ENCODE data around the gene CDC42.

CDC42 gene

GRCh38 chr1:22038036-22038435 is 14.5 kb upstream of the CDC42 start:
- no peak for DNase-seq

- peak; percentile 55 for DNase-seq
Measured at GRCh38 chr1:22039594-22040285, 12.8 kb upstream of the CDC42 start.

DNA sequence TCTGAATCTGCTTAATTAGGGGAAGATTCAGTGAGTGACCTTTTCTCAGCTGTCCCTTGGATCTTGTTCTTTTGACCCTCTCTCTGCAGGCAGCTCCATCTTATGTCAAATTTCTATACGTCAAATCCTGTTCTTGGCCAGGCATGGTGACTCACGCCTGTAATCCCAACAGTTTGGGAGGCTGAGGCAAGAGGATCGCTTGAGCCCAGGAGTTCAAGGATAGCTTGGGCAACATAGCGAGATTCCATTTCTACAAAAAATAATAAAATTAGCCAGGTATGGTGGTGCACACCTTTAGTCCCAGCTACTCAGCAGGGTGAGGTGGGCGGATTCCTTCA is 12.3 kb upstream of the CDC42 start:
- no peak for DNase-seq

- DNase-seq = no peak
Measured at GRCh38 chr1:22041505-22041904, 11.0 kb upstream of the CDC42 start.

- DNase-seq = no peak
Measured at GRCh38 chr1:22043198-22043769, 9.2 kb upstream of the CDC42 start.

DNA sequence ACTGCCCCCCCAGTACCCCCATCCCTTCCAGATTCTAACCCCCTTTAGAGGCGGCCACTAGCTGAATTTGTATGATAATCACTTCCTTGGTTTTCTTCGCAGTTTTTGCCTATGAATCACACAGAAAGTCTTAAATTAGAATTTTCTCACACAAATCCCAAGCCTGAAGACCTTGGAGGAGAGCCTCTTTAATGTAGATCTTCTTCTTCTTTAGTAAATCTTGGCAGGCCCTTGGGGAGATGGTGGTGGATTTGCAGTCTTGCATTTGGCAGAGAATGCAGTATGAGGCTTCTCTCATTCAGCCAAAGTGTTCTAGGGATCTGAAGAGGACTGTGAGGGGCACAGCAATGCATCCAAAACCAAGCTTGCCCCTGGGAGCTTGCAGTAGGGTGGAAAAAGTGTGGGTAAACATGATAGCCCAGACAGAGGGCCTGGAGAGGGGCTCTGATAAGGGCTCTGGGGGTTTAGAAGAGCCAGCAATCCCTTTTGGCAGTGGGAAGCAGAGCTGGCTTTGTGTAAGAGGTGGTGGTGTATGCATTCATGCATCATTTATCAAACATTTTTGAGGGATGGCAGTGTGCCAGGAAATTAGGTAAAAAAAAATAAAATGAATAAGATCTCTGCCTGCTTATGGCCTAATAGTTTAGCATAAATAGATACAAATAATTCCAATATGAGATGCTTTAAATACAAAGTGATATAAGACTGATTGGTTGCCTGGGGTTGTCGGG is 7.7 kb upstream of the CDC42 start:
- peak; percentile 90 for DNase-seq

- peak; percentile 35 for DNase-seq
Measured at GRCh38 chr1:22045604-22046228, 6.8 kb upstream of the CDC42 start.

GRCh38 chr1:22048351-22049192 is 3.9 kb upstream of the CDC42 start:
- DNase-seq = no peak

DNA sequence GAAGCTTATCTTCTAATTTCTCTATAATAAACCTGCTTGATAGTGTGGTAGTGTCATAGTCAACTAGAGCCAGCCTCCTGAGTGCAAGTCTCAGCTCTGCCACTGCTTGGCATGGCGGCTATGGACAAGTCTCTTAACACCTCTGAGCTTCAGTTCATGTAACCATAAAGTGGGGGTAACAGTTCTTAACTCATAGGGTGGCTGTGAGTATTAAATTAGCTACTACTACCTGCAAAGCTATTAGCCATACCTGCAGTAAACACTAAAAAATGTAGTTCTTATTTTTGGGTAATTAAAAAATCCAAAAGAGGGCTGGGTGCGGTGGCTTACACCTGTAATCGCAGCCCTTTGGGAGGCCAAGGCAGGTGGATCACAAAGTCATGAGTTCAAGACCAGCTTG is 2.2 kb upstream of the CDC42 start:
- DNase-seq = no peak

GRCh38 chr1:22051607-22052114 is 848 bp upstream of the CDC42 start:
- no peak for DNase-seq

DNA sequence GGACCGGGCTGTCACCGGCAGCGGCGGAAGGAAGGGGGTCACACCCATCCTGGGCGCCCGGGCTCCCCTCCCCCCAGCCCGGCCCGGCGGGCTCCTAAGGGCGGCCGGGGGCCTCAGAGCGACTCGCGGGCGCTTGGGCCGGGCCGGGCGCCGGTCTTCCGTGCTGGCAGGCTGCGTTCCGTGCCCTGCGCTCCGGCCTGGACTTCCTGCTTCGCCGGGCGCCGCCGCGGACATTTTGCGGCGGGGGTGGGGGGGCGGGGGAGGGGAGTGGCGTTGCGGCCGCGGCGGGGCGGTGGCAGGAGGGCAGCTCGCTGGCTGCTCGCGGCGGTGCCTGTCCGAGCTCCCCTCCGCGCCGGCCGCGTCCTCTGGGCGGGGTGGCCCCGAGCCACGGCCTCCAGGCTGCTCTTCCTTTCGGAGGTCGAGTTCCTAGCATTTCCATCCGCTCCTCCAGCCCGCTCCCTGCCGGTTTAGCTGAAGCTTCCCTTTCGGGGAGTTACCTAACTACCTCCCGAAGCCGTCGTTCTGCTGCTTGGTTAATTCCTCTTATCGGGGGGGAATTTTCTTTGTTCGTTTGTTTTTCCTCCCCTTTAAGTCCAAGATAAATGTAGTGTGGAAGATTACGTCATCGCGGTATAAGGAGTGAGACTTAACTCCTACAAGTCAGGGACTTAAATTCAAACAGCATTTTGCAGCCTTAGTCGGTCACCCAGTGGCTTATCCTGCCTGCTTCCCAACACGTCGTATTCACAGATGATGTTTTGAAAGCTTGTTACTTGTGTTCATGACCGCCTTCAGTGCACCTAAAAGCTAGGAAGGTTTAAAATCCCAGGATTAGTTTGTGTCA is 730 bp downstream of the CDC42 start:
- peak; percentile 76 for DNase-seq

DNA sequence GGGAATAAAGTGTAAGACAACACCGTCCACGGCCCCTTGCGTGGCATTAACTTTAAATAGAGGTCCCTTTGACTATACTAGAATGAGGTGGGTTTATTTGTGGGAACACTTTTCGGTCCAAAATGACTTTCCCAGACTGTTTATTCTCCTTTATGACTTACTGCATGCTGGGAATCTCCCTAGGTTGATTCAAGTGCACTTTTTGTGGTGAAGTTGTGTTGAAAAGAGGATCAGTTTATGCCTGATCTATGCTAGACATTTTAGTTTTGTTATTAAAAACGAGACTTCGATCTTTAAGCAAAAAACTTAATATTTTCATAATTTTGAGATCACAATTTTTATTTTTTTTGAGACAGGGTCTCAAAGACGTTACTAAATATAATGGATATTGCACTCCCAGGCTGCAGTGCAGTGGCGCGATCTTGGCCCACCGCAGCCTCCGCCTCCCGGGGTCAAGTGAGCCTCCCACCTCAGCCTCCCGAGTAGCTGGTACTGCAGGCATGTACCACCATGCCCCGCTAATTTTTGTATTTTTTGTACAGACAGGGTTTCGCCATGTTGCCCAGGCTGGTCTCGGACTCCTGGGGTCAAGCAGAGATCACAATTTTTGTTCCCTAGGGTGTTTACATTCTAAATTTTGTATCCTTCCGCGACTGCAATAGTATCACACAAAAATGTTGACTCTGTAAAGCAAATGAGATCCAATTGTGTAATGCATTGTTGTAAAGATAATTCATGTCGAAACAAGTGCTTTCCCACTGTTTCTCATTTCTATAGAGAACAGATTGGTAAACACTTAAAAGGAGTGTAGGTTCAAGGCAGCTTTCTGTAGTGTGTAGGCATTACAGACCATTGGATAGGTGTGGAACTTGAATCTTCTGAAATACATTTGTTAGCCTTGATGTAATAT is 1.6 kb downstream of the CDC42 start:
- no peak for DNase-seq

DNA sequence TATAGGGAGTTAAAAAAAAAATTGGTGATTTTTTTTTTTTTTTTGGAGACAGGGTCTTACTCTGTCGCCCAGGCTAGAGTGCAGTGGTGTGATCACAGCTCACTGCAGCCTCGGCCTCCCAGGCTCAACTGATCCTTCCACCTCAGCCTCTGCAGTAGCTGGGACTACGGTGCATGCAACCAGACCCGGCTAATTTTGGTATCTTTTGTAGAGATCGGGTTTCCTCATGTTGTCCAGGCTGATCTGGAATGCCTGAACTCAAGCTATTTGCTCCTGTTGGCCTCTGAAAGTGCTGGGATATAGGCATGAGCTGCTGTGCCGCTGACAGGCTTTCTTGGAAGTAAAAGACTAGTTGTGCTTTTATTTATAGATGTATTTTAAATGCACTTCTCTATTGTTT is 3.0 kb downstream of the CDC42 start:
- no peak for DNase-seq

GRCh38 chr1:22056043-22056442 is 3.5 kb downstream of the CDC42 start:
- DNase-seq = no peak

- DNase-seq = no peak
Measured at GRCh38 chr1:22056936-22057335, 4.4 kb downstream of the CDC42 start.

DNA sequence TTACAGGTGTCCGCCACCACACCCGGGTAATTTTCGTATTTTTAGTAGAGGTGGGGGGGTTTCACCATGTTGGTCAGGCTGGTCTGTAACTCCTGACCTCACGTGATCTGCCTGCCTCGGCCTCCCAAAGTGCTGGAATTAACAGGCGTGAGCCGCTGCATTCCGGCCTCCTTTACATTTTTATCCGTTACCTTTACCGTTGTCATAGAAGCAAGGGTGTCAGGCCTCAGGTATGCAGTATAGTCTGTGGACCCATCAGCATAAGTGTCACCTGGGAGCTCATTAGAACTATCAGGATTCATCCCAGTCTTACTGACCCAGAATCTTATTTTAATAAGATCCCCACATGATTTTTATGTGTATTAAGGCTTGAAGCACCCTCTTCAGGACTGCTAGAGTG is 5.4 kb downstream of the CDC42 start:
- DNase-seq = no peak

DNA sequence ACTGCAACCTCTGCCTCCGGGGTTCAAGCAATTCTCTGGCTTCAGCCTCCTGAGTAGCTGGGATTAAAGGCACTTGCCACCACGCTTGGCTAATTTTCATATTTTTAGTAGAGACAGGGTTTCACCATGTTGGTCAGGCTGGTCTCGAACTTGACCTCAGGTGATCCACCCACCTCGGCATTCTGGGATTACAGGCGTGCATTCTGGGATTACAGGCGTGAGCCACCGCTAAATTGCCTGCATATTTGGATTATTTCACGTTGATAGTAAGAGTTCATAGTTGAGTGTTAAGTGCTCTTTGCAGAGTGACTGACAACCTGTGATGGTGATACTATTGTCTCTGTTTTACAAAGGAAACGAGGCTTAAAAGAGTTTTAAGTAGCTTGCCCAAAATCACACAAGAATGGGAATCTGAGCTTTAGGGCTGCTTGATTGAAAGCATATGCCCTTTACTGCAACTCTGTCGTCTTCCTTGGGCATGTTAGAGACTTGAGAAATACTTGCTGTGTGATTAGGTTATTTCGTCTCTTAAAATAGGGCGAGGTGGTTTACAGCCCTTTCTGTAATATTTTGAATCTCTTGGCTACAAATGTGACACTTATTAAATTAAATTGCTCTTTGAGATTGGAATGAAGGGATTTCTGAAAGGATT is 12.4 kb downstream of the CDC42 start:
- no peak for DNase-seq

GRCh38 chr1:22071511-22071910 is 19.0 kb downstream of the CDC42 start:
- DNase-seq = no peak

GRCh38 chr1:22074803-22075202 is 22.3 kb downstream of the CDC42 start:
- no peak for DNase-seq

- no peak for DNase-seq
Measured at GRCh38 chr1:22075718-22076117, 23.2 kb downstream of the CDC42 start.
